HCEC 1CT (cell line): ENCODE measurements around the gene TBC1D9.
"Not testable (repeated sequence)": the region's sequence is repeated elsewhere in the genome, so short reads cannot be mapped to it uniquely, and the experiment has no call there.

Experiments used
- DNase-seq: peaks from one replicate; pipeline ENCODE4 v3.0.0-alpha.2; 2017

Gene TBC1D9

GRCh38 chr4:140752291-140753068, 3.7 kb downstream of the TBC1D9 start:
- DNase-seq, result no peak

GRCh38 chr4:140750470-140750869, 5.7 kb downstream of the TBC1D9 start:
- DNase-seq, result no peak

GRCh38 chr4:140748171-140748570, 8.0 kb downstream of the TBC1D9 start:
- no peak for DNase-seq

- not testable (repeated sequence) for DNase-seq
Observed at GRCh38 chr4:140746546-140746945, 9.6 kb downstream of the TBC1D9 start.

- no peak for DNase-seq
Observed at GRCh38 chr4:140744421-140744820, 11.8 kb downstream of the TBC1D9 start.

GRCh38 chr4:140743194-140743931, 12.8 kb downstream of the TBC1D9 start:
- no peak for DNase-seq

GRCh38 chr4:140742838-140743193, 13.4 kb downstream of the TBC1D9 start:
- no peak for DNase-seq

- DNase-seq, result no peak
Observed at GRCh38 chr4:140740906-140741670, 15.1 kb downstream of the TBC1D9 start.

GRCh38 chr4:140740422-140740821, 15.8 kb downstream of the TBC1D9 start:
- no peak for DNase-seq

- no peak for DNase-seq
Observed at GRCh38 chr4:140739971-140740370, 16.2 kb downstream of the TBC1D9 start.

GRCh38 chr4:140738139-140738538, 18.0 kb downstream of the TBC1D9 start:
- no peak for DNase-seq

GRCh38 chr4:140736669-140737343, 19.4 kb downstream of the TBC1D9 start:
- DNase-seq, result no peak

- no peak for DNase-seq
Observed at GRCh38 chr4:140735779-140736391, 20.3 kb downstream of the TBC1D9 start.

- no peak for DNase-seq
Observed at GRCh38 chr4:140735317-140735716, 20.9 kb downstream of the TBC1D9 start.

GRCh38 chr4:140732780-140733179, 23.4 kb downstream of the TBC1D9 start:
- no peak for DNase-seq

- no peak for DNase-seq
Observed at GRCh38 chr4:140729344-140730049, 26.7 kb downstream of the TBC1D9 start.

- DNase-seq, result peak; percentile 25
Observed at GRCh38 chr4:140726776-140727500, 29.2 kb downstream of the TBC1D9 start.

- no peak for DNase-seq
Observed at GRCh38 chr4:140725556-140725955, 30.6 kb downstream of the TBC1D9 start.

- DNase-seq, result no peak
Observed at GRCh38 chr4:140724760-140725159, 31.4 kb downstream of the TBC1D9 start.

GRCh38 chr4:140720387-140721304, 35.5 kb downstream of the TBC1D9 start:
- DNase-seq, result no peak
